H9 (cell line): ENCODE measurements around the gene LHFPL2. TPM values are rescaled to one million over a fixed set of nuclear protein-coding genes. Genes with fewer than 3 reads are reported as not detected.

Source experiments
- DNase-seq: peaks from one replicate; pipeline ENCODE4 v3.0.0-alpha.2; 2017
- H2AFZ ChIP-seq: one replicate; pipeline ENCODE4 v1.6.1; 2013; ENCODE audit warnings: mild to moderate bottlenecking, low read length, control low read depth, moderate library complexity
- H2AK5ac ChIP-seq: 2 replicates; pipeline ENCODE4 v1.6.1; 2013; ENCODE audit warnings: low read length, control low read depth, mixed read lengths; ENCODE audit not compliant: insufficient read length
- H2BK120ac ChIP-seq: one replicate; pipeline ENCODE4 v1.6.1; 2013; ENCODE audit warnings: low read depth, mild to moderate bottlenecking, low read length, control low read depth, inconsistent platforms; ENCODE audit not compliant: poor library complexity, severe bottlenecking
- H2BK12ac ChIP-seq: 2 replicates; pipeline ENCODE4 v1.6.1; 2013; ENCODE audit warnings: low read length, control low read depth, mixed read lengths, low read depth; ENCODE audit not compliant: insufficient read length
- H2BK15ac ChIP-seq: 2 replicates; pipeline ENCODE4 v1.6.1; 2013; ENCODE audit warnings: low read depth, low read length, control low read depth
- H2BK20ac ChIP-seq: one replicate; pipeline ENCODE4 v1.6.1; 2013; ENCODE audit warnings: low read depth, mild to moderate bottlenecking, low read length, control low read depth, inconsistent platforms; ENCODE audit not compliant: poor library complexity, severe bottlenecking
- H2BK5ac ChIP-seq: 2 replicates; pipeline ENCODE4 v1.6.1; 2013; ENCODE audit warnings: low read length, control low read depth, mixed read lengths; ENCODE audit not compliant: insufficient read length
- H3K14ac ChIP-seq: 2 replicates; pipeline ENCODE4 v1.6.1; 2013; ENCODE audit warnings: low read length, control low read depth; ENCODE audit not compliant: insufficient read depth
- H3K18ac ChIP-seq: 2 replicates; pipeline ENCODE4 v1.6.1; 2013; ENCODE audit warnings: low read depth, mild to moderate bottlenecking, mixed read lengths, low read length, control low read depth; ENCODE audit not compliant: insufficient read length
- H3K23ac ChIP-seq: 2 replicates; pipeline ENCODE4 v1.6.1; 2013; ENCODE audit warnings: low read length, control low read depth, mixed read lengths, low read depth; ENCODE audit not compliant: insufficient read length
- H3K23me2 ChIP-seq: 2 replicates; pipeline ENCODE4 v1.6.1; 2013; ENCODE audit warnings: low read depth, mild to moderate bottlenecking, mixed read lengths, low read length, control low read depth; ENCODE audit not compliant: insufficient read length, poor library complexity, severe bottlenecking
- H3K27ac ChIP-seq: 2 replicates; pipeline ENCODE4 v1.5.1; 2013; ENCODE audit warnings: low read length, control low read depth, mixed read lengths, low read depth; ENCODE audit not compliant: insufficient read length
- H3K27me3 ChIP-seq: 2 replicates; pipeline ENCODE4 v1.6.1; 2013; ENCODE audit warnings: low read length, control low read depth, inconsistent platforms; ENCODE audit not compliant: insufficient read depth
- H3K4ac ChIP-seq: 2 replicates; pipeline ENCODE4 v1.6.1; 2013; ENCODE audit warnings: low read depth, mild to moderate bottlenecking, control low read depth, inconsistent platforms, low read length, moderate library complexity
- H3K4me1 ChIP-seq: 2 replicates; pipeline ENCODE4 v1.6.1; 2013; ENCODE audit warnings: low read length, control low read depth, inconsistent platforms; ENCODE audit not compliant: insufficient read depth
- H3K4me2 ChIP-seq: 2 replicates; pipeline ENCODE4 v1.6.1; 2013; ENCODE audit warnings: low read length, control low read depth, mixed read lengths; ENCODE audit not compliant: insufficient read length, insufficient read depth
- H3K56ac ChIP-seq: 2 replicates; pipeline ENCODE4 v1.6.1; 2013; ENCODE audit warnings: low read depth, mild to moderate bottlenecking, mixed read lengths, low read length, control low read depth; ENCODE audit not compliant: insufficient read length
- H3K79me1 ChIP-seq: 2 replicates; pipeline ENCODE4 v1.6.1; 2013; ENCODE audit warnings: low read depth, mild to moderate bottlenecking, moderate library complexity, low read length, control low read depth, inconsistent platforms; ENCODE audit not compliant: insufficient read depth, poor library complexity, severe bottlenecking
- H3K79me2 ChIP-seq: 2 replicates; pipeline ENCODE4 v1.6.1; 2013; ENCODE audit warnings: low read length, control low read depth, inconsistent platforms; ENCODE audit not compliant: insufficient read depth
- H3K9ac ChIP-seq: 2 replicates; pipeline ENCODE4 v1.6.1; 2013; ENCODE audit warnings: low read length, control low read depth, mixed read lengths; ENCODE audit not compliant: insufficient read length; ENCODE audit errors: extremely low read depth
- H3K9me3 ChIP-seq: one replicate; pipeline ENCODE4 v1.6.1; 2013; ENCODE audit warnings: low read depth, low read length, inconsistent platforms; ENCODE audit not compliant: control insufficient read depth
- H3T11ph ChIP-seq: one replicate; pipeline ENCODE4 v1.6.1; 2013; ENCODE audit warnings: mild to moderate bottlenecking, low read length, control low read depth, inconsistent platforms
- H4K20me1 ChIP-seq: one replicate; pipeline ENCODE4 v1.6.1; 2013; ENCODE audit not compliant: control insufficient read depth, insufficient read length, insufficient read depth
- H4K5ac ChIP-seq: 2 replicates; pipeline ENCODE4 v1.6.1; 2013; ENCODE audit warnings: low read depth, mild to moderate bottlenecking, mixed read lengths, low read length, control low read depth; ENCODE audit not compliant: insufficient read length
- H4K8ac ChIP-seq: replicated peaks from 2 replicates; pipeline ENCODE4 v1.6.1; 2013; ENCODE audit warnings: low read length, control low read depth, mixed read lengths, low read depth; ENCODE audit not compliant: insufficient read length
- H4K91ac ChIP-seq: 2 replicates; pipeline ENCODE4 v1.6.1; 2013; ENCODE audit warnings: low read depth, mild to moderate bottlenecking, moderate library complexity, mixed read lengths, low read length, control low read depth; ENCODE audit not compliant: insufficient read length
- H3K27ac Mint-ChIP-seq, 3 experiments: 2 replicates in 2 of 3; 3 replicates in 1 of 3; pipeline ENCODE4 v1.8.0; 2020 to 2021; ENCODE audit warnings: mixed read lengths in 3 of 3, mild to moderate bottlenecking in 1 of 3, moderate library complexity in 1 of 3
- H3K27me3 Mint-ChIP-seq: 2 replicates; pipeline ENCODE4 v1.8.0; 2021; ENCODE audit warnings: low read depth, mild to moderate bottlenecking, moderate library complexity, mixed read lengths
- H3K36me3 Mint-ChIP-seq, 3 experiments: 2 replicates in 2 of 3; 3 replicates in 1 of 3; pipeline ENCODE4 v1.8.0; 2020 to 2021; ENCODE audit warnings: low read depth in 3 of 3, mixed read lengths in 3 of 3; ENCODE audit not compliant: insufficient read depth in 1 of 3
- H3K4me1 Mint-ChIP-seq, 2 experiments: 2 replicates each; pipeline ENCODE4 v1.8.0; 2020; ENCODE audit warnings: mixed read lengths in 2 of 2
- H3K4me3 Mint-ChIP-seq, 2 experiments: 2 replicates in 1 of 2; 3 replicates in 1 of 2; pipeline ENCODE4 v1.8.0; 2020 to 2021; ENCODE audit warnings: mild to moderate bottlenecking in 2 of 2, mixed read lengths in 2 of 2, moderate library complexity in 1 of 2
- H3K9me3 Mint-ChIP-seq, 2 experiments: 2 replicates in 1 of 2; 3 replicates in 1 of 2; pipeline ENCODE4 v1.8.0; 2020; ENCODE audit warnings: mild to moderate bottlenecking in 2 of 2, mixed read lengths in 2 of 2, moderate library complexity in 1 of 2
- CTCF ChIP-seq: fragments of 200-600 bp; sonication (generic); conservative IDR thresholded peaks from 3 replicates; pipeline ENCODE4 v1.8.0; 2021; ENCODE audit warnings: antibody characterized with exemption, mild to moderate bottlenecking
- total RNA-seq: library from RNA; stranded (reverse); gene quantifications from 2 replicates; pipeline ENCODE4 v1.2.1, GENCODE V29; 2021

LHFPL2 gene
- total RNA-seq, 1 experiment from 2014 or later: 26.3 TPM

DNA sequence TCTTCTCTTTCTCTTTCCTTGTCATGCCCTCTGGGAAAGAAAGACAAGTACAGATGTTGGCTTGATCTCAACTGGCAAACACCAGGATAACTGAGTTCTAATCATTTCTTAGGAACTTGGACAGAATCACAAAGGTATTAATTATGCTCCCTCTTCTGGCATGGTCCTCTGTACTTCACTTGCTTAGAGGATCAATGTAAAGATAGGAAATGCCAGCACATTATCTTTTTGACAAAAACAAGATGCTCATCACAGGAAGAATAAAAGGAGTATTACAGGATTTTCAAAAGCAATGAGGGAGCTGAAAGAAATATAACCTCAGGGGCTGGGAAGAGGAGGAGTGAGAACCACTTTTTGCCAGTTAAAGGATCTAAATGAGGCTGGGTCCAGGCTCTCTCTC, 70.6 kb downstream of the LHFPL2 start:
- H3K23ac ChIP-seq: no peak overlapping the region
- no peak overlapping the region for H2BK20ac ChIP-seq

More for the DNA sequence above, 70.6 kb downstream of the LHFPL2 start:
- Histone ChIP-seq H4K91ac (no peak overlapping the region), H4K8ac (no peak overlapping the region), H3K18ac (no peak overlapping the region), H2BK5ac (no peak overlapping the region), H3K23me2 (no peaks in the 10 kb centered on the region), H3K56ac (no peak overlapping the region), H4K20me1 (no peaks in the 10 kb centered on the region), H3K27ac (no peak overlapping the region), H2BK12ac (no peak overlapping the region), H2AFZ (no peak overlapping the region), H3K4me1 (peaks cover 2% of the 10 kb centered on the region; the same call in 1 of the 2 replicates), H2BK15ac (no peak overlapping the region), H2AK5ac (no peak overlapping the region), H3K4me2 (no peak overlapping the region), H3K79me1 (no peaks in the 10 kb centered on the region), H3K14ac (no peak overlapping the region), H3K9me3 (no peaks in the 10 kb centered on the region), H3K79me2 (no peaks in the 10 kb centered on the region), H4K5ac (no peak overlapping the region), H2BK120ac (no peak overlapping the region), H3K4ac (no peak overlapping the region), H3T11ph (no peak overlapping the region), H3K27me3 (no peaks in the 10 kb centered on the region), H3K9ac (no peak overlapping the region)
- peak overlapping the region in 2 of 3 experiments; percentile 20 to 71; a peak in 4 of 7 replicates for H3K27ac Mint-ChIP-seq
- peaks cover 8 to 12% (median 10%) of the 10 kb centered on the region in 3 experiments; a peak in 6 of 7 replicates for H3K36me3 Mint-ChIP-seq
- peaks cover 23 to 24% of the 10 kb centered on the region in 2 experiments for H3K4me1 Mint-ChIP-seq
- H3K4me3 Mint-ChIP-seq: no peak overlapping the region
- no peak for TF ChIP-seq CTCF
- peaks cover 16 to 21% of the 10 kb centered on the region in 2 experiments for H3K9me3 Mint-ChIP-seq
- no peaks in the 10 kb centered on the region for H3K27me3 Mint-ChIP-seq
- DNase-seq: no peak
